Activated CD8-positive, alpha-beta memory T cell treated with anti-CD3 and anti-CD28 coated beads for 48 hours (primary cell): ENCODE measurements around the gene KLHDC7B.
A peak's percentile ranks its signal among the peaks of the same experiment; 100 is the strongest.
"Not testable (repeated sequence)": the region's sequence is repeated elsewhere in the genome, so short reads cannot be mapped to it uniquely, and the experiment has no call there.

Experiments
- DNase-seq, 3 experiments: peaks; one replicate each; pipeline ENCODE4 v3.0.0-alpha.2; 2020; ENCODE audit warnings: low read depth in 2 of 3, low spot score in 2 of 3

The KLHDC7B gene

DNA sequence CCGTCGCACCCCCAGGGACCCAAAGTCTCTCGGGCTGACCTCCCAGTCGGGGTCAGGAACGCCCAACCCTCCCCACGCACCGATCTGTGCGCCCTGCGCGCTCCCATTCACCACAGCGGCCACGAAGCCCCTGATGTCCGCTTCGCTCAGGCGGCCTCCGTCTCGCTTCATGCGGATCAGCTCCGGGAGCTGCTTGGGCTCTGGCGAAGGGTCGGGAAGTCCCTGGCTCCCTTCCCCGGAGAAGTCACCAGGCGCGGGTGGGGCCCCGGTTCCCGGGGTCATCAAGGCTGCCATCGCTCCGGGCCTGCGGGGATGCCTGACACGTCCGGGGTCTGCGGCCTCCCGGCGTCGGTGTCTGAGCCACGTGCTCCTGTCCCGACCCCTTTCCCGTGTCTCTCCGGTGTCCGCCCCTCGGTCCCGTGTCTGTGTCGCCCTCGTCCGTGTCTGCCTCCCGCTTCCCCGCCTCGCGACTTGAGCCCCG, 16.2 kb upstream of the KLHDC7B start:
- DNase-seq: no peak

DNA sequence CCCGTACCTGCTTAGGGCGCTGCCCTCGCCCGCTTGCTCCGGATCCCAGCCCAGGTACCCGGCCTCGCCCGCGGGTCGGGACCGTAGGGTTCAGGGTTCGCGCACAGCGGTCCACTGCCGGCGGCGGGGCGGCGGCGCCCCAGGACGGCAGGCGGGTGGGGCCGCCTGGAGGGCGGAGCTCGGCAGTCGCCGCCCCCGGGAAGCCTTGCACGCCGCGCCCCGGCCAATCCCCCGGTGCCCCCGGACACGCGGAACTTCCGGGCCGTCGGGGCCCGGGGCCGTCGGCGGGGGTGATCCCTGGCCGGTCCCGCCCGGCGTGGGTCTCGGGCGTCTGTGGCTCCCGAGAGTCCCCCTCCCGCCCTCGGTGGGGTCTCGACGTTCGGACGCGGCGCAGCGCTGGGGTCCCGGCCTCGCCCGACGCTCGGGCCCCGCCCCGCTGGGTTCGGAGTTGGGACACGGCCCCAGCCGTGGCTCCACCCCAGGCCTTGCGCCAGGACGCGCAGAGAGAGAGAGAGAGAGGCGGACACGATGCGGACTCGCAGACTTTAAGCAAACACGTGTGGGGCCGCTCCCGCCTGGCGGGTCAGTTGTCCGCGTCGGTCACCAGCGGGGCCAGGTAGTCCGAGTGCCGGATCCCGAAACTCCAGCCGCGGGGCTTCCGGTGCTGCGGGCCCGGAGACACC, 15.7 kb upstream of the KLHDC7B start, which contains the start of gene TYMP:
TYMP (minus strand) TSS at position 116 of the 683 bp plus-strand sequence. CDS start 303 bp downstream, outside the sequence.
- DNase-seq: peak in 1 of 3 experiments; percentile 62

DNA sequence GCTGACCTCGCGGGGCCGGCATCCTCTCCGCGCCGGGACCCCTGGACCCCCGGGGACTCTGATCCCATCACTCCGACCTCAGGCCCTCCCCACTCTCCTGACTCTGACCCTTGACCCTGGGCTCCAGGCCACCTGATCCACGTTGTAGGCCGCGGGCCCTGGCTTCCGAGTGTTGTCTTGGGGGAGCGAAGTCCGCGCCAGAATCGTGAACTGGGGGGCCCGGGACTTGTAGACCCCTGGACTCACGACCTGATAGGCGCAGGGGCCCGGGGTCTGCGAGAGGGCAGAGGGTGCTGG, 15.2 kb upstream of the KLHDC7B start:
- DNase-seq: no peak

DNA sequence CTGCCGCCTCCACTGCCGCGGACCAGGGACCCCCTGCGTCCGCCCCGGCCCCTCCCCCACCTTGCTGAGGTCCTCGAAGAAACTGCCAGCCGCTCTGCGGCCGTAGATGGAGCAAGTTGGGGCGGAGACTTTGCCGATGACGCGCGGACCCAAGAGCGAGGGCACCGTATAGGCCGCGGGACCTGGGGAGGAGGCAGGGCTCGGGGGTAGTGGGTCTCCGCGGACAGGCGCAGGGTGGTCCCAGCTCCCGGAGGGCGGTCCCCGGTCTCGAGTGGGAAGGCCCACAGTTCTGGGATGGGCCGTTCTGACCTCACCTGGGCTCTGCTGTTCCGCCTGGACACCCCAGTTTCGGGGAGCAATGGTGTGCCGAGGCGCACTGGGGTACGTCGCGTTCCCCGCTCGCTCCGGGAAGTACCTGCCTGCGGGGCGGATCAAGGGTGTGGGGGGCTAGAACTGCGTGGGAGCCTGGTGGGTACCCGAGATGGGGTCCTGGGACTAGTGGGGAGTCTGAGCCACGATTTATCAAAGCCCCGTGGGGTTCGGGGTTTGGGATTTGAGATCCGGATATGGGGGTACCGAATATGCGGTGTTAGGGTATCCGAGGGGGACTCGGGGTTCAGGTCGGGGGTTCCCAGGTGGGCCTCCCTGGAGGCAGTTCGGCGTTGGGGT, 14.7 kb upstream of the KLHDC7B start:
- peak in 1 of 3 experiments; percentile 65 for DNase-seq

DNA sequence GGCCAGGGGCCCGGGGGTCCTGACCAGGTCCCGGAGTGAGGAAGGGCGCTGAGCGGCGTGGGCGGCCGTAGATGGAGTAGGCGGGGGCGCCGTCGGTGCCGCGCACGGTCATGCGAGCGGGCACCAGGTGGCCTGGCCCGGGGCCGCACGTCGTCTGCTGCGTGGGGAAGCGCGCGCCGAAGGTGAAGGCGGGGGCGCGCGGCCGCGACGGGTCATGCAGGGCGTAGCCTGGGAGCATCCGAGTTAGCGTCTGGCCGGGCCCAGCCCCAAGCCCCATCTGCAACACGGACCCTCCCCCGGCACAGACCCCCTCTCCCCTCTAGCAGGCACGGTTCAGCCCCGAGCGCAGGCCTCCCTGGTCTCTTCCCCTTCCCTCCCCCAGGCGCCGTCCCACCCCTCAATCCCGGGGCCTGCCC, 14.1 kb upstream of the KLHDC7B start:
- DNase-seq: no peak

DNA sequence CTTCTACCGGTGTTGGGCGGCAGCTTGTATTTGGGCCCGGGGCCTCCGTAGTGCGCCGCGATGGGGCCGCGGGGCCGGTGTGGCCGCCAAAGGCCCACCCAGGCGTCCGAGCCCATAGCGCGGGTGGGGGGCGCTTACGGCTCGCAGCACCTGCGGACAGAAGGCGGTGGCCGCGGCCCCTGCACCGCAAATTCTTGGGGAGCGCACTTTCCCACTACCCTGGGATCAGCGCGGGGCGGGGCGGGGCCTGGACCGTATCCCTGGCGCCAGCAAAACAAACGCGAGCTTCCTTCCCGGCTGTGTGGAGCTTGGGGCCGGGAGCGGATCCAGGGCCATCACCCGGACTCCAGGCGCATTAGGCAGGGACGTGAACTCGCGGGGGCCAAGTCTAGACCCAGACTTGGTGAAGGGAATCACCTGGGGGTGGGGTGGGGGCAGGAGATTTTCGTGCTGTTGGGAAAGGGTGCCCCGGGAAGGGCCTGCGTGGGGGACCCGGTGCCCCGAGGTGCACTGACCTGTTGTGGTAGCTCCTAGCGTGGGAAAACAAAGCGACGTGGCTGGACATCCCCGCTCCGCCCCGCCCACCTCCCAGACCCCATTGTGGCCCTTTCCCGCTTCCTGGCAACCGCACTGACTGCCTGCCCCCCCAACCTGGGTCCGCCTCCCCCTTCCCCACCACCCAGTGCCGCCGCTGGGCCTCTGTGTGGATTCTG, 13.6 kb upstream of the KLHDC7B start:
- DNase-seq: no peak

DNA sequence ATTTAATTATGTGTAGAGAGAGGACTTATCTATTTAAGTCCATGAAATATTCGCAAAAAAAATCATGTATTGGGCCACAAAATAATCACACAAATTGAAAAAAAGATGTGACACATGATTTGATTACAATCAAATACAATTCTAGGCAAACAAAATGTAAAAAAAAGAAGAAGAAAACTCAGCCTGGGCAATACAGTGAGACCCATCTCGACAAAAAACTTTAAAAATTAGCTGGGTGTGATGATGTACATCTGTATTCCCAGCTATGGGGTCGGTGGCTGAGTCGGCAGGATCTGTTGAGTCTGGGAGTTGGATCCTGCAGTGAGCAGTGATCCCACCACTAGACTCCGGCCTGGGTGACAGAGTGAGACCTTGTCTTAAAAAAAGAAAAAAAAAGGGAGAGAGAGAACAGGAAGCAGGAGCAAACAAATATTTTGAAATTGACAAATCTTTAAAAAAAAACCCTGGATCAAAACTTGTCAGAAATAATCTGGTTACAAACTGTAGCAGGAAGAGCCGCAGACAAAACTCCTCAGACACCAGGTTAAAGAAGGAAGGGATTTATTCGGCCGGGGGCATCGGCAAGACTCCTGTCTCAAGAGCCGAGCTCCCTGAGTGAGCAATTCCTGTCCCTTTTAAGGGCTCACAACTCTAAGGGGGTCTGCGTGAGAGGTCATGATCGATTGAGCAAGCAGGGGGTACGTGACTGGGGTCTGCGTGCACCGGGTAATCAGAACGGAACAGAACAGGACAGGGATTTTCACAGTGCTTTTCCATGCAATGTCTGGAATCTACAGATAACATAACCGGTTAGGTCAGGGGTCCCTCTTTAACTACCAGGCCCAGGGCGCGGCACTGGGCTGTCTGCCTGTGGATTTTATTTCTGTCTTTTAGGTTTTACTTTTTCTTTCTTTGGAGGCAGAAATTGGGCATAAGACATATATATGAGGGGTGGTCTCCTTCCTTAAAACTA, 12.6 kb upstream of the KLHDC7B start:
- no peak for DNase-seq

DNA sequence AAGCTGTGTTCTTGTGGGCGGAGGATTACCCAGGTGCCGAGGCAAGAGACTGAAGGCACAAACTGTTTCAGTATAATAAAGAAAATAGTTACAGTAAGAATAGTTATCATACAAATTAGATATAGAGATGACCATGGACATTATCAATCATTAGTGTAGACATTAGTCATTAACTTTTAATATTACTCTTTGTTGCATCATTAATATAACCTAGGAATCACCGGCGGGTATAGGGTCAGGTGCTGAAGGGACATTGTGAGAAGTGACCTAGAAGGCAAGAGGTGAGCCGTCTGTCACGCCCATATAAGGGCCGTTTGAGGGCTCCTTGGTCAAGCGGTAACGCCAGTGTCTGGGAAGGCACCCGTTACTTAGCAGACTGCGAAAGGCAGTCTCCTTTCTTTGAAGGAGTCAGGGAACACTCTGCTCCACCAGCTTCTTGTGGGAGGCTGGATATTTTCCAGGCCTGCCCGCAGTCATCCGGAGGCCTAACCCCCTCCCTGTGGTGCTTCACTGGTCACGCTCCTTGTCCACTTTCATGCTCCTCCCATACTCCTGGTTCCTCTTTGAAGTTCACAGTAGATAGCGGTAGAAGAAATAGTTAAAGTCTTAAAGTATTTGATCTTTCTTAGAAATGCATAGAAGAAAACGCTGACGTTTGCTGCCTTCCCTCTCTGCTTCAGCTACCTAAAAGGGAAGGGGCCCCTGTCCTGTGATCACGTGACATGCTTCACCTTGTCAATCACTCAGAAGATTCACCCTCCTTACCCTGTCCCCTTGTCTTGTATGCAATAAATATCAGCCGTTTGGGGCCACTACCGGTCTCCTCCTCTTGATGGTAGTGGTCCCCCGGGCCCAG, 11.6 kb upstream of the KLHDC7B start:
- DNase-seq: not testable (repeated sequence)

DNA sequence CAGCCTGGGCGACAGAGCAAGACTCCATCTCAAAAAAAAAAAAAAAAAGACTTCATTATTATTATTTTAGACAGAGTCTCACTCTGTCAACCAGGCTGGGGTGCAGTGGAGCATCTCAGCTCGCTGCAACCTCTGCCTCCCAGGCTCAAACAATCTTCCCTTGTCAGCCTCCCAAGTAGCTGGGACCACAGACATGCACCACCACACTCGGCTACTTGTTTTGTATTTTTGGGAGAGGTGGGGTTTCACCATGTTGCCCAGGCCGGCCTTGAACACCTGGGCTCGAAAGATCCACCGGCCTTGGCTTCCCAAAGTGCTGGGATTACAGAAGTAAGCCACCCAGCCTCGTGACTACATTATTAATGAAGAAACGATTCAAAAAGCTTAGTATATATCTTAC, 10.6 kb upstream of the KLHDC7B start:
- DNase-seq: no peak

DNA sequence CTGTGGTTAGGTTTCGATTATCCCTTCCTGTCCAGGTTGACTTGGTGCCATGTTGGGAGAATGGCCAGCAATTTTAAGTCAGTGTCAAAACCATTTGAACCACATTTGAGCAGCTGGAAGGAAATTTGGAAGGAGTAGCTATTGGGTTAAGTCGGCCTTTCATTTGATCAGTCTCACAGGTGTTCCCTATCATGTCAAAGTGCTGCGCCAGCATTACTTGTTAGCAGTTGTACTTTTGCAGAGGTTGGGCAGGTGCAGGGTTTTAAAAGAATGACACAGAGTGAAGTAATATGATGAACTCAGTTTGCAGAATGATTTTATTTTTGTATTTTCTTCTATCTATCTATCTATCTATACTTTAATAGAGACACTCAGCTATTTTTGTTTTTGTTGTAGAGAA, 9.5 kb upstream of the KLHDC7B start:
- no peak for DNase-seq

DNA sequence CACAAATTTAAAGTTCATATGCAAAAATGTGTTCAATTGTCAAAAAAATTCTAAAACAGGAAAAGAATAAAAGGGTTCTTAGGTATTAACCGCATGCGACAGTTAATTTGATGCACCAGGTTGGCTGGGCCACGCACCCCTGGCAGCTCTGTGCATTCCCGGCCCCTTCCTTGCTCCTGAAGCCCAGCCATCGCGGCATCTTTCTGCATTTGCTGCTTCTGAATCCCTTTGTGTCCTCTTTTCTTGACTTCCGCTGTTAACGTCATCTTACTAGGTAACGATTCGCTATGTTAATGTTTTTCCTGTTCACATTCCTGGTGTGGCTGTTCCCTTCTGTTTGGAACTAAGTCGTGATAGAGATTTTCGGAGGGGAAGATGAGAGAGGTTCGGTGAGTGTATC, 7.9 kb upstream of the KLHDC7B start:
- DNase-seq: no peak

DNA sequence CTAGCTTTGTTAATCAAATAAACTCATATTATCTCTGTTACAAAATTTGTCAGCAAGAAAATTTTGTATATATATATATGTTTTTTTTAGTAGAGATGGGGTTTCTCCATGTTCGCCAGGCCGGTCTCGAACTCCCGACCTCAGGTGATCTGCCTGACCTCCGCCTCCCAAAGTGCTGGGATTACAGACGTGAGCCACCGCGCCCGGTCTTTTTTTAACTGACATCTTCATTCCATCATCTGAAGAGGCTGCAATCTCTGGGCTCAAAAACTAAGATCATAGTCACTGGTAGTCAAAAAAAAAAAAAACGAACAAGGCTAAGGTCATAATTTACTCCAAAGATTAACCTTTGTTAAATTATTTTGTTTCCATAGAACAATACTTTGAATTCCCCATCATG, 5.3 kb upstream of the KLHDC7B start:
- DNase-seq: no peak

DNA sequence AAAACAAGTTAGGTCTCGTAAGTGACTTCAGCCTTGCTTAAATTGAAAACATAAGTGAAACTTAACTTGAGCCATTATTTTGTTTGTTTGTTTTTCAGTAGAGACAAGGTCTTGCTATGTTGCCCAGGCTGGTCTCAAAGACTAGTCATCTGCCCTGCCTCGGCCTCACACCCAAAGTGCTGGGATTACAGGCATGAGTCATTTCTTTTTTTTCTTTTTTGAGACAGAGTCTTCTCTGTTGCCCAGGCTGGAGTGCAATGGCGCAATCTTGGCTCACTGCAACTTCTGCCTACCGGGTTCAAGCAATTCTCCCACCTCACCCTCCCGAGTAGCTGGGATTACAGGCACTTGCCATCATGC, 4.1 kb upstream of the KLHDC7B start:
- not testable (repeated sequence) for DNase-seq

DNA sequence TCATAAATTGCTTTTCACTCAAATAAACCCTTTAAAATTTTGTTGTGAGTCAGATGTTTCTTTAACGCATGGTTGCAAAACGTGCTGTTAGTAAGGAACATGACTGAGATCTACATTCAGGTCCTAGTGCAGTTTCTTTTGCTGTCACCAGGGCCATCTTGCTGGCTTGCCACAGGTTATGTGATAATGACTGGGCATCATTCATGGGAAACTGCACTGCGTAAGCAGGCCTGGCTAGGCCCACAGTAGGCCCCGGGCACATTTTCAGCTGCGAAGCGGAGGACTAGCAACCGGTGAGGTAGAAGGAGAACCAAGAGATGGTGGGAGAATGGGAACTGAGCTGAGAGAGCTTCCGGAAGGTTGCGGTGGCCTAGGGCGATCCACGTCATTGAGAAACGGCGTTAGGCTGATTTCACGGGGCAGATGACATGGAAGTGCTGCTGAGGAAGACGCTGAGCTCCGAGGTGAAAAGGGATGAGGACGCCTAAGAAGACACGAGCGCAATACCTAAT, 3.2 kb upstream of the KLHDC7B start:
- no peak for DNase-seq

DNA sequence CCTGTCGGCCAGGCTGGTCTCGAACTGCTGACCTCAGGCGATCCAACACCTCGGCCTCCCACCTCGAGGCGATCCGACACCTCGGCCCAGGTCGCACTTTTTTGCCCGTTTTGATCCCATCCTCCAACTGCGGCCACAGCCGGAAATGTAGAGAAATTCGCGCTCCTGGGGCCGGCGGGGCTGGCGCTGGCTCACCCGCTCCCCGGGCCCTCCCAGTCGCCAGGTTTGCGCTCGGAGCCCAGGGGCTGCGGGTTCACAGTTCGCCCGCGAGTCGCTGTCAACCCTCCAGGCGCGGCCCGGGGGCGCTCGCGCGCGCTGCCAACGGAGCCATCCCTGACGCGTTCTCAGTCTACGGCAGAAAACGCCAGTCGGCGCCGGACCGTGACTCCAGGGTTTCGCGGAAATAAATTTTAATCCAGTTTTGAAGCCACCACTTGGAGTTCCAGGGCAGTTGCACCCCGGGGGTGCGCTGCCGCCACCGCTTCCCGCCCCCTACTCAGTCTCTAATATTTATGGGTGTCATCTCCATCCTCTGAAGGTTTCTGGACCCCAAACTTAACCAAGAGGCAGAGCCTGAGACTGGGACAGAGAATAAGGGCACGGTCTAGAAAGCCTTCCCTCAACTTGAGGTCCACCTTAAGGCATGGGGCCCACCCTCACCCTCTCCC, 1.5 kb upstream of the KLHDC7B start:
- DNase-seq: peak in 2 of 3 experiments; percentile 70 to 73

DNA sequence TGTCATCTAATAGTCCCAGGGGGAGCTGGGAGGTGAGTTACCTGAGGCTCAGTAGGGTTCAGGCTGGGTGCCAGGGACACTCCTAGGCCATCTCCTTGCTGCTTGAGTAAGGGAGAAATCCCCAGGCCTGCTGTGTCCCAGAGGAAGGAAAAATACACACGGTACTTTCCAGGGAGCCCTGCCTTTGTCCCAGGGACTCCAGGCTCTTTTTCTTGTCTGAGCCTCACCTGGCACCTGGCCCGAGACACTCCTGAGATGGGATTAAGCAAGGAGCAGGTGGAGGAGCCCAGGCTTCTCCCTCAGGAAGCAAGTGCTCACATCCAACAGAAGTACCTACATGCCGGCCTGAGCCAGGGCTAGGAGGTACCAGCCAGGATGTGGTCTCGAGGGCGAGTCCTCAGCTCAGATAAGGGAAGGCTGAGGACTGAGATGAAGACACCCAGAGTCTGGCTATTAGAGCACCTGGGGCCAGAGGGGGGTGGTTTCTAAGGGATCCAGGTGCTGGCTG, 899 bp upstream of the KLHDC7B start:
- no peak for DNase-seq

DNA sequence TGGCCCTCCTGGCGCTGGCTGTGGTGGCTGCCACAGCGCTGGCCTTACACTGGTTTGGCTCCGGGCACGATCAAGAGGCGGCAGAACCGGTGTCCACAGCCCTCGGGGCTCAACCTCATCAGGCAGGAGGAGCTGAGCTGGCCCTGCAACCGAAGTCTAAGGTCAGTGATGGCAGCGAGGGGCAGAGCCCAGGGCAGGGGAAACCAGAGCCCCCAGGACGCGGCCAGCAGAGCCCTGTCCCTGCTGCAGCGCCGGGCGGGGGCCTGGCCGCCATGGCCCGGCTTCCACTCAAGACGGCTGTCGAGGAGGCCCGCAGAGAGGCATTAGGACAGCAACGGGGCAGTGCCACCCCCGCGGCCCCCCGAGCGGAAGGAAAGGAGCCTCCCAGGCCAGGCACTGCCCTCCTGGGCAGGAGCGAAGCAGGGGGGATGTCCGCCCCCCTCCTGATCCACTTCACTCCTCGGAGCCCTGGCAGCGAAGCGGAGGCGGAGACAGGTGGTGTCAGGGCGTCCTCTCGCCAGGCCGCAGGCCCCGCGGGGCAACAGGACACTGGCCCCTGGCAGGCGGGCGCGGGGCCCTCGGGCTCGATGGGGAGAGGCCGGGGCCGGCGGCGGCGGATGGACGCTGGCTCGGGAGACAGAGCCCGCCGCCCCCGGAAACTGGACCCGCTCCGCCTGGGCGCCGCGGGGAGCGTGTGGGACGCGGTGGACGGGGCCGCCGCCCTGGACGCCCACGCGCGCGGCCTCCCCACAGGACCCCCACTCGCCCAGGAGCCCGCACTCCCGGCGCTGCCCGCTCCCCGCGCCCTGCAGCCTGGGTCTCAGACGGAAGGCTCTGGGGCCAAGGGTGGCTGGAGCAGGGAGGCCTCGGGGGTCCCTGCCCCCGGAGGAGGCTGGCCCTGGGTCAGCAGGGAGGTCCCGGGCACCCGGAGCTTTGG, 895 bp downstream of the KLHDC7B start:
- DNase-seq: no peak
